ENCODE measurements around the gene SLIT3. TPM values are rescaled to one million over a fixed set of nuclear protein-coding genes. Genes with fewer than 3 reads are reported as not detected.

SLIT3 gene
- total RNA-seq (2021) (not detected in 2 replicates), Bru-seq, nascent RNA (percentile 0 among the genes with signal in this experiment), BruChase-seq, experiment 1, labeled RNA remaining after a 2-hour chase (percentile 0 among the genes with signal in this experiment), BruChase-seq, experiment 2, labeled RNA remaining after a 6-hour chase (percentile 0 among the genes with signal in this experiment)
- long read RNA-seq: 0 reads

- CTCF ChIA-PET: no interaction called here
Measured at GRCh38 chr5:169300468-169301385, at the start of gene SLIT3. TSS of gene SLIT3 (minus strand) at chr5:169301139. CDS start at chr5:169300709, 430 bp downstream.

GRCh38 chr5:169350016-169350415, 49.1 kb upstream of the SLIT3 start:
- Histone ChIP-seq H3K27ac (peak overlapping the region; percentile 98), H3K4me3 (no peak overlapping the region), H3K9me3 (ENCODE audit: insufficient read depth, low read depth) (peaks cover 10% of the 10 kb centered on the region; the same call in 1 of the 2 replicates), H3K79me2 (ENCODE audit: low read depth) (no peaks in the 10 kb centered on the region), H2AFZ (no peak overlapping the region), H3K4me2 (peak overlapping the region; percentile 60), H3K27me3 (ENCODE audit: insufficient read depth, low read depth) (no peaks in the 10 kb centered on the region), H4K20me1 (ENCODE audit: insufficient read depth) (no peaks in the 10 kb centered on the region), H3F3A (ENCODE audit: insufficient read depth, low read depth) (peaks cover 40% of the 10 kb centered on the region), H3K9me2 (ENCODE audit: insufficient read depth) (no peaks in the 10 kb centered on the region), H3K4me1 (replicated peaks; ENCODE audit: insufficient read depth) (peaks cover 58% of the 10 kb centered on the region), H3K36me3 (ENCODE audit: low read depth) (no peaks in the 10 kb centered on the region)
- ChIA-PET POLR2A (ENCODE audit: unreplicated experiment) (no interaction called here), CTCF (no interaction called here)
- peak in 1 of 2 experiments; percentile 84 for DNase-seq
- intact Hi-C loops (cut with micrococcal nuclease; ENCODE audit: unreplicated experiment): loop anchor here (2.0 to 10.0 kb wide), 4 partner anchors 235 to 1407 kb away; partner anchors contain the start of genes PANK3 and SPDL1
- TF ChIP-seq EZH2 (IDR thresholded peaks at IDR 0.05; ENCODE audit: low read depth): no peak
- no peak for TF ChIP-seq CTCF (conservative IDR thresholded peaks at IDR 0.05)
- BruUV-seq (replicated peaks): no TSS peak

More at GRCh38 chr5:169300468-169301385, at the start of gene SLIT3:
- Histone ChIP-seq H3K4me3 (no peak within 1 kb of the TSS), H3K4me2 (no peak within 1 kb of the TSS), H3K27ac (no peak within 1 kb of the TSS), H3K4me1 (replicated peaks; ENCODE audit: insufficient read depth) (no peaks in the 10 kb centered on the region), H3K9me2 (ENCODE audit: insufficient read depth) (no peaks in the 10 kb centered on the region), H3F3A (ENCODE audit: insufficient read depth, low read depth) (no peaks in the 10 kb centered on the region), H3K36me3 (ENCODE audit: low read depth) (no peaks in the 10 kb centered on the region), H3K9me3 (ENCODE audit: insufficient read depth, low read depth) (no peaks in the 10 kb centered on the region), H3K27me3 (ENCODE audit: insufficient read depth, low read depth) (0 out of 2 replicates have a peak, but pooled peaks cover 10% of the 10 kb centered on the region), H2AFZ (no peak within 1 kb of the TSS), H3K79me2 (ENCODE audit: low read depth) (no peaks in the 10 kb centered on the region), H4K20me1 (ENCODE audit: insufficient read depth) (no peaks in the 10 kb centered on the region)
- intact Hi-C loops (cut with micrococcal nuclease; ENCODE audit: unreplicated experiment): loop anchor here (5.0 to 10.0 kb wide), 2 partner anchors 114 to 313 kb away; no protein-coding TSS in a partner anchor
- POLR2A ChIA-PET (ENCODE audit: unreplicated experiment): no interaction called here
- BruUV-seq (replicated peaks): no TSS peak
- DNase-seq: no peak
- TF ChIP-seq EZH2 (IDR thresholded peaks at IDR 0.05; ENCODE audit: low read depth): no peak
- TF ChIP-seq CTCF (conservative IDR thresholded peaks at IDR 0.05): no peak

GRCh38 chr5:169347786-169348185, 46.8 kb upstream of the SLIT3 start:
- Histone ChIP-seq H3K27me3 (ENCODE audit: insufficient read depth, low read depth) (no peaks in the 10 kb centered on the region), H3K4me1 (replicated peaks; ENCODE audit: insufficient read depth) (peaks cover 36% of the 10 kb centered on the region), H3K36me3 (ENCODE audit: low read depth) (no peaks in the 10 kb centered on the region), H3K79me2 (ENCODE audit: low read depth) (no peaks in the 10 kb centered on the region), H3F3A (ENCODE audit: insufficient read depth, low read depth) (peaks cover 33% of the 10 kb centered on the region), H4K20me1 (ENCODE audit: insufficient read depth) (no peaks in the 10 kb centered on the region), H3K4me3 (no peak overlapping the region), H3K4me2 (no peak overlapping the region), H2AFZ (no peak overlapping the region), H3K27ac (no peak overlapping the region), H3K9me3 (ENCODE audit: insufficient read depth, low read depth) (peaks cover 10% of the 10 kb centered on the region; the same call in 1 of the 2 replicates), H3K9me2 (ENCODE audit: insufficient read depth) (no peaks in the 10 kb centered on the region)
- intact Hi-C loops (cut with micrococcal nuclease; ENCODE audit: unreplicated experiment): no loop called here
- TF ChIP-seq CTCF (conservative IDR thresholded peaks at IDR 0.05) (no peak), EZH2 (IDR thresholded peaks at IDR 0.05; ENCODE audit: low read depth) (no peak)
- POLR2A ChIA-PET (ENCODE audit: unreplicated experiment): no interaction called here
- no peak for DNase-seq
- no TSS peak for BruUV-seq (replicated peaks)
- CTCF ChIA-PET: no interaction called here

Measured in PC-9 (cell line).